CD4-positive, alpha-beta T cell treated with Interleukin-6 at 100 ng/mL for 8 hours (primary cell): Measurements from ENCODE around the gene LAPTM5.
"Not testable (repeated sequence)": the region's sequence is repeated elsewhere in the genome, so short reads cannot be mapped to it uniquely, and the experiment has no call there.

ENCODE experiments used
- DNase-seq: peaks from one replicate; pipeline ENCODE4 v3.0.0-alpha.2; 2020; ENCODE audit warnings: mixed read lengths, low spot score

The LAPTM5 gene

GRCh38 chr1:30770150-30770549, 12.6 kb upstream of the LAPTM5 start:
- no peak for DNase-seq

GRCh38 chr1:30768830-30769718, 11.5 kb upstream of the LAPTM5 start:
- no peak for DNase-seq

DNA sequence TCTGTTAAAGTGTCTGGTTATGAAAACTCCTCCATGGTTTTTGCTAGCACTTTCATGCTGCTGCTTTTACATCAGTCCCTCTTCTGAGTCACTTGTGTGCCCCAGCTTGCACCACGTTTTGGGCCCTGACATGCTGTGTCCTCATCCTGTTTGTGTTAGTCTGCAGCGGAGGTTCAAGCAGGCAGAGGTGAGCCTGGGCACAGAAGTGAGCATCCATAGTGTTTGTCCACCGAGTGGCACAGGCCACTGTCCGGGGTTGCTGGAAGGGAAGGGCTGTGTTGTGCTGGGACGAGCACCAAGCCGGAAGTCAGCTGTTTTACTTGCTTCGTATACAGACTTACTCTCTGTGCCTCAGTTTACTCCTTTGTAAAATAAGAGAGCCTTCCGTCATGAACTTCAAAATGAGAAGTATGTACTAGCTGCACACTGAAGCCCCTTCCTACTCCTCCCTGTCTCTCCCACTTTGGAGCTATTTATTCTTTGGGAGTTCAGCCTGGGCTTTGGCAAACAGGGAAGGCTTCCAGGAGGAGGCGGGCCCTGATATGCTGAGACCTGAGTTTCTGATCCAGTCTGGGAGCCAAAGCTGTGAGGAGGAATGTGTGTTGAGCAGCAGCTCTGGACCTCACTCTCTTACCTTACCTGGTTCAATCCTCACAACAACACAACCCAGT, 10.7 kb upstream of the LAPTM5 start:
- no peak for DNase-seq

GRCh38 chr1:30766948-30767347, 9.4 kb upstream of the LAPTM5 start:
- not testable (repeated sequence) for DNase-seq

GRCh38 chr1:30765556-30766434, 8.2 kb upstream of the LAPTM5 start:
- DNase-seq = no peak

GRCh38 chr1:30764939-30765555, 7.5 kb upstream of the LAPTM5 start:
- no peak for DNase-seq

DNA sequence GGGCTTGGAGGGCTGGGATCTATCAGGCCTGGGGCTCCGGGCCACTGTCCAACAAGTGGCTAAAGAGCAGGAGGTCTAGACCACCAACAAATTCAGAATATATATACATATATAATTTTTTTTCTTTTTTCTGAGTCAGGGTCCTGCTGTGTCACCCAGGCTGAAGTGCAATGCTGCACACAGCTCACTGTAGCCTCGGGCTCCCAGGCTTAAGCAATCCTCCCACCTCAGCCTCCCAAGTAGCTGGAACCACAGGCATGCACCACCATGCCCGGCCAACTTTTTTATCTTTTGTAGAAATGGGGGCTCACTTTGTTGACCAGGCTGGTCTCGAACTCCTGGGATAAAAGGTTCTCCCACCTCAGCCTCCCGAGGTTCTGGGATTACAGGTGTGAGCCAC, 6.8 kb upstream of the LAPTM5 start:
- no peak for DNase-seq

DNA sequence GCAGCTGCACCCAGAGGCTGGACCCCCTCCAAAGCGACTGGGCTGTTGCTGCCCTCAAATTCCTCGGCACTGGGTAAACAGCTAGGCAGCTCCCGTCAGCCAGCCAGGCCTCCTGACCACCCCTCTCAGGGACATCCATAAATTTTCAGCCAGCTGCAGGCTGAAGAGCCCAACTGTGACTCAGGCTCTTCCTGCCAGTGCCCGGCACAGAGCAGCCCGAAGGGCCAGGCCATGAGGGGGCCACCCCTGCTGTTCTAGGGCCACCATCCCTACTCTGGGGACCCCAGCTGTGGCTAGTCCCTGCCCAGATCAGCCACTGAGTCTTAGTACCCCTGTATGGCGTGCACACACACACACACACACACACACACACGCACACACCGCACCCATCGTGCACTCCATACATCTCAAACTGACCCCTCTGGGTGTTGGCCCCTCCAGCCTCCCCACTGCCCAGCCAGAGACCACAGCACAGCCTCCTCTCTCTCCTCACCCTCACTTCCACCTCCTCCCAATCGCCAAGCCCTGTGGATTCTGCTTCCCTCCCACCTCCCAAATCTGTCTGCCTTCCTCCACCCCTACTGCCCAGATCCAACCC, 6.2 kb upstream of the LAPTM5 start:
- no peak for DNase-seq

DNA sequence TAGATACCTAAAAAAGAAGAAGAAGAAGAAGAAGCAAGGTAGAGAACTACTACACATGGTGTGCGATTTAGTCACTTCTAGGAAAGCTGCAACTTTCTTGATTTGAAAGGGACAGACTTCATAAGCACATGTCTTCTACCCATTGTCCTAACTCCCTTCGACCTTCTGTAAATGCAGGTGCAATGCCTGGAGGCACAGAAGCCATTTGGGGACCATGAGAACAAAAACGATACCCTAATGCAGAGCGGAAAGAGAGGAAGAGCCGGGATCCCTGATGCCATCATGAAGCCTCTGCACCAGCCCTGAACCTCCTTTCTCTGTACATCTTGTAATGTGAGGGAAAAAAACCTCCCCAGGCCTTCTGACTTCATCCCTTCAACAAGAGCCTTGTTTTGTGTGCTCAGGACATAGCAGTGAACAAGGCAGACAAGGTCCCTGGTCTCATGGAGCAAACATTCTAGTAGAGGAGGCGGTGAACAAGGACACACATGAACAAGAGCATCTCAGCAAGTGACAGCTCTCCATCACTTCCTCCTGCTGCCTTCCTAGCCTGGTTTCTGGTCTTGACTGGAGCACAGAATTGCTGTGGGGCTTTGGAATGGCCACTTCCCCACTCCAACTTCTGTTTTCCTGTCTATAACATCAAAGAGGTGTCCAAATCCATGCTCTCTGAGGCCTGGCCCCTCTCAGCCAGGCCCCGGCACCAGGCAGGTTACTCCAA, 5.5 kb upstream of the LAPTM5 start:
- no peak for DNase-seq

DNA sequence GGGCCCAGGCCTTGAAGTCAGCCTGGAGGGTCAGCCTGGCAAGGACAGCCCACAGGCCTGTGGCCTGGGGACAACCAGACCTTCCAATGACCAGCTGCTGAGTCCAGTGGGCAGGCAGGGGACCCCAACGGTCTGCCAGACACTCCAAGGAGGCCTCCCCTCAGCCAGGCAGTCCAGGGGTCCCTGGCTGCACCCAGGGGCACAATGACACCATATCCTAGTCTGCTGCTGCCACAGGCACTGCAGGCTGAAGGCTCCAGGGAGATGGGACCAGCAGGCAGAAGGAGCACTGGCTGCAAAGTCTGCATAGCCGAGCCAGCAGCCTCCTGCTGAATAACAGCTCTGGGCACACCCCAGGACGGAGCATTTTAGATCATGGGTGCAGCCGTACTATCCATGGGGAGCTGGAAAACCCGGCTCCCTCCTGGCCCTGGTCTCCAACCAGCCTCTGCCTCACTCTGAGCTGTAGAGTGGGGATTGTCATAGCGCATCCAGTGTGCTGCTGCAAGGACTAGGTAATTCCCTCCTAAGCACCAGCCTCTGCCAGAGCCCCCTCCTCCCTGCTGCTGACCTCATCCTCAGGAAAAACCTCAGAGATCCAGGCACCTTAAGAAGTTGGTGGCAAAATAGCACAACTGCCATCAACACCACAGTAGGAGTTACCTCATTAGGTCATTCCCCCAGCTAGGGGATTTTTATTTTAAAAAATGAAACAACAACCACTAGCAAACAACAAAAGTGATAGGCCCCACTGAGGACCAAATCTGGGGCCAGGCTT, 4.8 kb upstream of the LAPTM5 start:
- no peak for DNase-seq

- DNase-seq = no peak
Measured at GRCh38 chr1:30761381-30762151, 4.0 kb upstream of the LAPTM5 start.

- no peak for DNase-seq
Measured at GRCh38 chr1:30760596-30761324, 3.2 kb upstream of the LAPTM5 start.

DNA sequence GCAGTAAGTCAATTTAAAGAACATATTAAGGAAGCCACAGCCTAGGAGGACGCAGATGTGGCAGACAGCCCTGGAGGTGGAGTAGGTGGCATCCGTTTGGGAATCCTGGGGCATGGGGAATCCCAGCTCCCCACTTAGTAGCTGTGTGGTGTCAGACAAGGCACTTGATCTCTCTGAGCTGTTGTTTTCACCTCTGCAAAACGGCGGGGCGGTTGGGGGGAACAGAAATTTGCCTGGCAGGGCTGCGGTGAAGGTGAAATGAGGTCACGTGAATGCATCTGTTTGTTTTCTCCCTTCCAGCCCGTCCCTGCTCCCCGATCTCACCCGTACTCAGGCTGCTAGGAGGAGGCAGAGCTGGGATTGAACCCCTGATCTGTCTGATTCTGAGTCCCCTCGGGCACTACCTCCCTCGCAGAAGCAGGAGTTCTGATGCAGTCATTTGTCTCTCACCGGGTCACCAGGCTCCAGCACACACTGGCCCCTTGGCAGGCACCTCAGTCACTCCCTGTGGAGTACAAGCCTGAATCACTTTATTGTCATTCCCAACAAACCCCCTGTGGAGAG, 2.2 kb upstream of the LAPTM5 start:
- peak; percentile 64 for DNase-seq

DNA sequence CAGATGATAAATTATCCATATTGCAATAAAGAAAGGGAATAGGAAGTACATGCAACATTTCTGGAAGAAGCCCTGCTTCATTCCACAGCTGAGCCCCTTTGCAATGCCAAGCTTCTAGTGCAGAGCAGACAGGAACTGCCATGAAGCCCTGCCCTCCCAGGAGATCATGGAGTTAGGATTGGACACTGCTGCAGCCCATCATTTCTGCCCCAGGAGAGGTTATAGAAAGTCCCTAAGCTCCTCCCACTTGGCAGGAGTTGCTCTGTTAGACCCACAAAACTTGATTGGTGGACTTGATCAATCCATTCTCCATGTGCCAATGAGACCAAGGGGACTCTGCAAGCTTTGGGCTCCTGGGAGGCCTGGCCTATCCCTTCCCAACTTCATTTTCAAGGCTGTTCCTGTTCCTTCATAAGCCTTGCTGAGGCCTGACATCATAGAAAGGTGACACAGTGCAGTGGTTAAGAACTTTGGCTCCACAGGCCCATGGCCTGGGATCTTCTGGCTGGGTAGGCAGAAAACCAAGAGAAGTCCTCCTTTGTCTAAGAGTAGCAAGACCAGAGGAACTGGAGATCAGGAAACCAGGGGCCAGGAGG, 1.3 kb upstream of the LAPTM5 start:
- no peak for DNase-seq

DNA sequence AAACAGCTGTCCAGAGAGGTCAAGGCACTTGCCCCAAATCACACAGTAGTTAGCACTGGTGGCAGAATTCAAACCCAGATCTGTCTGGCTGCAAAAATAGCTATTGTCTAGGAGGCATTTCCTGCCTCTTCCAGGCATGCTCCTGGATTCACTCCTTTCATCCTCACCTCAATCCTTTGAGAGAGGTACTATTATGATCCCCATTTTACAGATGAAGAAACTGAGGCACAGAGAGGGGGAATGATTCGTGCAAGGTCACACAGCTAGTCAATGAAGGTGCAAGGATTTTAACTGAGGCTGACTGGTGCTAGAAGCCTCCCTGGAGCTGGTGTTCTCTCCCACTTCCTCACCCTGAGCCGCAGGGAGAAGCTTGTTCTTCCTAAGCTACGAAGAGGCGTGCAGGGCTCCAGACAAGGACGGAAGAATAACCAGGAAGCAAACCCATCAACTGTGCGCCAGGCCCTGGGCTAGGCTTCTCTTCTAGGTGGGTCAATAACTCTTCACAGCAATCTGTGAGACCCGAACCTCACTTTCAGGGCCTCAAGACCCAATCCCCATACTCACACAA, 631 bp upstream of the LAPTM5 start:
- no peak for DNase-seq

DNA sequence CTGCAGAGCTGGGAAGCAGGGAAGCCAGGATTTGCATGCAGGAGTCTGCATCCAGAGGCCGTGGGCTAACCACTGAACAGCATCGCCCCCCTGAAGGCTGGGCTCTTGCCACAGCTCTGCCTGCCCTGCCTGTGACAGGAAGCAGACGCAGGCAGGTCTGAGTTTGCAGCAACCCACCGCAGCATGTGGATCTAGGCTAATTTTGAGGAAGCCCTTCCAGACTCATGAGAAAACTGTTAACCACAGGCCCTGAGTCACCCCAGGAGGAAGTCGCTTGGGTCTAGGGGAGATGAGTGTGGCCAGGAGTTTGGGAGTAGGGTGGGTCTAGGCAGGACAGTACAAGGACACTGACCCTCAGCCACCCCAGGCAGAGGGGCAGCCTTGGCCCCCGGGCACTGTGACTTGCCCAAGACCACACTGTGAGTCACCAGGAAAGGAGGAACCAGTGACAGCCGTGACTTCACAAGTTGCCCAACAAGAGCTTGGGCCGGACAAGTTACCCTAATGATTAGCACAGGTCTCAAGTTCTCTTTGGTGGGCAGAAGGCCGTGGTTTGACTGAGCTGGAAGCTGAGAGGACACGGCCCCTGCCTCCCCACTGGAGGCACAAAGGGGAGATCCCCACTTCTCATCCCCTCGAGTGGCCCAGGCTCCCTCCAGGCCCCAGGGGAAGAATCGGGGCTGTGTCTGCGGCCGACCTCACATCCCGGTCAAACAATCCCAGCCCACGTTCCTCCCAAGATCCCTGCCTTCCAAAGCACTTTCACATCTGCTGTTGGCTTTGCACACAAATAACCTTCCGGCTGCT, 826 bp downstream of the LAPTM5 start:
- DNase-seq = peak; percentile 77

- DNase-seq = no peak
Measured at GRCh38 chr1:30756206-30756544, 1.4 kb downstream of the LAPTM5 start.
